D721Med (cell line): ENCODE results near the gene S1PR3.

ENCODE experiments used
- DNase-seq: peaks from one replicate; pipeline ENCODE4 v3.0.0; 2011; ENCODE audit warnings: low spot score; ENCODE audit not compliant: insufficient read length
- FAIRE-seq: peaks from 2 replicates; lab custom pipeline; 2011; peaks lifted over from hg19 to GRCh38; lab: Jason Lieb, UNC
- TF ChIP-seq, protein P1 (sequence below): IDR thresholded peaks from 2 replicates; pipeline ENCODE4 v1.5.1; 2012; ENCODE audit warnings: mild to moderate bottlenecking, control low read depth; ENCODE audit not compliant: insufficient read depth; ENCODE audit errors: missing control alignments

The S1PR3 gene

DNA sequence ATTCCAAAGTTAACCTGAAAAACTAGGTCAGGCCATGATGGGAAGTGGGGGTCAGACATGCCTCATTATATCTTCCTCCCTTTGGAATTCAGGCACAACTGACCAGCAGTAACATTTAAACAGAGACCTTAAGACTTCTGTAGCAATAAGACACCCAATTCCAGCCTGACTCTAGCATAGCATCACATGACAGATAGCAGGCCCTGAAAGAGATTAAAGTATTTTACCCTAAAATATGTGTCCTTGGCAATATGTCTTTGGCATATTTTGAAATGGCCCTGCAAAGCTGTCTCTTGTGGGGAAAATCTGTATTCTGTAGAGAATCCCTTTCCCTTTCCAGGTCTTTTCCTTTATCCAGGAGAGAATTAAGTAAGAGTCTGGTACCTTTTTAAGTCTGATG is 34.3 kb downstream of the S1PR3 start:
- DNase-seq (no peak), FAIRE-seq (no peak)
- TF ChIP-seq, protein P1, sequence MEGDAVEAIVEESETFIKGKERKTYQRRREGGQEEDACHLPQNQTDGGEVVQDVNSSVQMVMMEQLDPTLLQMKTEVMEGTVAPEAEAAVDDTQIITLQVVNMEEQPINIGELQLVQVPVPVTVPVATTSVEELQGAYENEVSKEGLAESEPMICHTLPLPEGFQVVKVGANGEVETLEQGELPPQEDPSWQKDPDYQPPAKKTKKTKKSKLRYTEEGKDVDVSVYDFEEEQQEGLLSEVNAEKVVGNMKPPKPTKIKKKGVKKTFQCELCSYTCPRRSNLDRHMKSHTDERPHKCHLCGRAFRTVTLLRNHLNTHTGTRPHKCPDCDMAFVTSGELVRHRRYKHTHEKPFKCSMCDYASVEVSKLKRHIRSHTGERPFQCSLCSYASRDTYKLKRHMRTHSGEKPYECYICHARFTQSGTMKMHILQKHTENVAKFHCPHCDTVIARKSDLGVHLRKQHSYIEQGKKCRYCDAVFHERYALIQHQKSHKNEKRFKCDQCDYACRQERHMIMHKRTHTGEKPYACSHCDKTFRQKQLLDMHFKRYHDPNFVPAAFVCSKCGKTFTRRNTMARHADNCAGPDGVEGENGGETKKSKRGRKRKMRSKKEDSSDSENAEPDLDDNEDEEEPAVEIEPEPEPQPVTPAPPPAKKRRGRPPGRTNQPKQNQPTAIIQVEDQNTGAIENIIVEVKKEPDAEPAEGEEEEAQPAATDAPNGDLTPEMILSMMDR, result no peak

- TF ChIP-seq, protein P1, result no peak
- FAIRE-seq (no peak), DNase-seq (no peak)
Measured at GRCh38 chr9:89026876-89027275, 35.6 kb downstream of the S1PR3 start.

- TF ChIP-seq, protein P1, result no peak
- no peak for FAIRE-seq
- DNase-seq, result no peak
Measured at GRCh38 chr9:89029788-89030187, 38.5 kb downstream of the S1PR3 start.

GRCh38 chr9:89032173-89032572 is 40.9 kb downstream of the S1PR3 start:
- TF ChIP-seq, protein P1, result no peak
- DNase-seq, result no peak
- FAIRE-seq, result no peak

DNA sequence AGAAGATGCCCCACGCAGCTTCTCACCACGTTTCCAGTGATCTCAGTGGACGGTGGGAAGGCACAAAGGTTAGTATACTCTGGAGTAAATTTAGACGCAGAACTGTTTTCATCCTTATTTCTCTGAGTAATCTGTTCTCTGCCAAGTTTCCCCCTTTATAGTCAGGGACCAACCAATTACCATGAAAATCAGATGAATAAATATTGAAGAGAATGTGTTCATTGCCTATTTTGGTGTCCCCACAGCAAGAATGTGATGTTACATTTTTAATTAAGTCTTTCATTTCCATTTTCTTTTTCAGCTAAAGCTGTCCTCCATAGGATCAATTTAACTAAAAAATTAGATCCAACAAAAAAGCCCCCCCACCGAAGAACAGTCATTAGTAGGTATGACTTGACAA is 41.4 kb downstream of the S1PR3 start:
- no peak for DNase-seq
- TF ChIP-seq, protein P1, result no peak
- FAIRE-seq, result no peak

- FAIRE-seq (no peak), DNase-seq (no peak)
- TF ChIP-seq, protein P1, result no peak
Measured at GRCh38 chr9:89036383-89036782, 45.1 kb downstream of the S1PR3 start.

GRCh38 chr9:89036891-89037290 is 45.6 kb downstream of the S1PR3 start:
- FAIRE-seq (no peak), DNase-seq (no peak)
- TF ChIP-seq, protein P1, result no peak
